H1 (cell line): ENCODE results near the gene POLE. TPM values are rescaled to one million over a fixed set of nuclear protein-coding genes. Genes with fewer than 3 reads are reported as not detected.

Experiments
- CTCF ChIA-PET: fragments of 300-600 bp; sonication (Branson Sonifier 250); formaldehyde crosslinking; loops from one replicate; lab custom pipeline; 2021; ENCODE audit not compliant: partially characterized antibody; lab: Charles Lee
- POLR2A ChIA-PET: fragments of 300-600 bp; sonication (Branson Sonifier 250); formaldehyde crosslinking; loops from one replicate; lab custom pipeline; 2021; ENCODE audit warnings: inconsistent platforms; ENCODE audit not compliant: partially characterized antibody; lab: Charles Lee
- DNase-seq, 2 experiments: peaks; one replicate each; pipeline versions ENCODE4 v3.0.0 to v3.0.0-alpha.2; 2010 to 2022; ENCODE audit warnings: low spot score in 2 of 2, low read depth in 1 of 2, mixed read lengths in 1 of 2
- FAIRE-seq: peaks from 2 replicates; lab custom pipeline; 2011; peaks lifted over from hg19 to GRCh38; lab: Jason Lieb, UNC
- H2AFZ ChIP-seq: 2 replicates; pipeline ENCODE4 v1.8.1; 2012; ENCODE audit warnings: low read length, inconsistent platforms
- H2AK5ac ChIP-seq: 2 replicates; pipeline ENCODE4 v1.6.1; 2013; ENCODE audit warnings: low read depth, low read length
- H2BK120ac ChIP-seq: replicated peaks from 2 replicates; pipeline ENCODE3; 2013; ENCODE audit warnings: low read depth, low read length, inconsistent platforms
- H2BK12ac ChIP-seq: 2 replicates; pipeline ENCODE4 v1.6.1; 2013; ENCODE audit warnings: low read depth, low read length
- H2BK15ac ChIP-seq: 2 replicates; pipeline ENCODE4 v1.6.1; 2013; ENCODE audit warnings: low read length
- H2BK20ac ChIP-seq: 2 replicates; pipeline ENCODE4 v1.6.1; 2013; ENCODE audit warnings: low read length
- H2BK5ac ChIP-seq: 2 replicates; pipeline ENCODE4 v1.6.1; 2013; ENCODE audit warnings: low read depth, low read length
- H3K14ac ChIP-seq: 2 replicates; pipeline ENCODE4 v1.6.1; 2013; ENCODE audit warnings: inconsistent platforms; ENCODE audit not compliant: insufficient read length
- H3K18ac ChIP-seq: 2 replicates; pipeline ENCODE4 v1.6.1; 2013; ENCODE audit warnings: low read length; ENCODE audit errors: extremely low read depth
- H3K23ac ChIP-seq: 2 replicates; pipeline ENCODE4 v1.6.1; 2013; ENCODE audit warnings: inconsistent platforms; ENCODE audit not compliant: insufficient read length
- H3K23me2 ChIP-seq: 2 replicates; pipeline ENCODE4 v1.6.1; 2013; ENCODE audit warnings: low read depth, low read length
- H3K27ac ChIP-seq: 2 replicates; pipeline ENCODE4 v1.6.1; 2011; ENCODE audit warnings: low read depth, low read length, inconsistent platforms
- H3K27me3 ChIP-seq, 4 experiments: replicated peaks in 1 of 4; 1 replicate in 1 of 4; 2 replicates in 3 of 4; pipeline versions ENCODE4 v1.6.1 to v1.8.1; 2011 to 2013; ENCODE audit warnings: low read length in 3 of 4, mild to moderate bottlenecking in 3 of 4, inconsistent platforms in 2 of 4, mixed read lengths in 2 of 4, moderate library complexity in 1 of 4; ENCODE audit not compliant: control insufficient read depth in 3 of 4, insufficient read depth in 3 of 4; ENCODE audit errors: extremely low read depth in 1 of 4
- H3K36me3 ChIP-seq, 4 experiments: 2 replicates each; pipeline versions ENCODE4 v1.6.1 to v1.8.1; 2011 to 2013; ENCODE audit warnings: mild to moderate bottlenecking in 4 of 4, low read length in 3 of 4, moderate library complexity in 2 of 4, control low read depth in 1 of 4, inconsistent platforms in 1 of 4; ENCODE audit not compliant: insufficient read depth in 4 of 4, control insufficient read depth in 2 of 4
- H3K4ac ChIP-seq: replicated peaks from 2 replicates; pipeline ENCODE3; 2013; ENCODE audit warnings: low read length, low read depth, mixed read lengths, inconsistent platforms; ENCODE audit not compliant: insufficient read length
- H3K4me1 ChIP-seq, 4 experiments: replicated peaks in 1 of 4; 1 replicate in 1 of 4; 2 replicates in 3 of 4; pipeline versions ENCODE4 v1.6.1 to v1.8.1; 2011 to 2013; ENCODE audit warnings: low read length in 3 of 4, inconsistent platforms in 2 of 4, mixed read lengths in 1 of 4; ENCODE audit not compliant: insufficient read depth in 4 of 4, control insufficient read depth in 3 of 4
- H3K4me2 ChIP-seq, 2 experiments: 2 replicates each; pipeline versions ENCODE4 v1.6.1 to v1.8.1; 2011 to 2013; ENCODE audit warnings: low read depth in 2 of 2, low read length in 2 of 2, control low read depth in 1 of 2, inconsistent platforms in 1 of 2, mild to moderate bottlenecking in 1 of 2; ENCODE audit not compliant: insufficient read depth in 1 of 2
- H3K4me3 ChIP-seq, 4 experiments: fragments of 200-600, 300-600 bp in 1 of 4; sonication (generic), shearing (Covaris generic), sonication (Bioruptor Twin) in 1 of 4; 2 replicates each; pipeline versions ENCODE4 v1.5.1 to v1.8.1; 2011 to 2016; ENCODE audit warnings: low read length in 4 of 4, low read depth in 3 of 4, control low read depth in 2 of 4, inconsistent platforms in 2 of 4, mild to moderate bottlenecking in 2 of 4, mixed read lengths in 1 of 4, moderate library complexity in 1 of 4; ENCODE audit not compliant: insufficient read depth in 2 of 4; ENCODE audit errors: extremely low read depth in 1 of 4
- H3K56ac ChIP-seq: replicated peaks from 2 replicates; pipeline ENCODE3; 2013; ENCODE audit warnings: low read depth, mild to moderate bottlenecking, mixed read lengths, low read length, inconsistent platforms; ENCODE audit not compliant: insufficient read length
- H3K79me1 ChIP-seq: 2 replicates; pipeline ENCODE4 v1.6.1; 2013; ENCODE audit warnings: low read depth, low read length, control low read depth
- H3K79me2 ChIP-seq, 2 experiments: 2 replicates each; pipeline versions ENCODE4 v1.6.1 to v1.8.1; 2012 to 2013; ENCODE audit warnings: low read length in 2 of 2, mild to moderate bottlenecking in 2 of 2, inconsistent platforms in 1 of 2; ENCODE audit not compliant: insufficient read depth in 2 of 2, control insufficient read depth in 1 of 2
- H3K9ac ChIP-seq, 4 experiments: replicated peaks in 1 of 4; 1 replicate in 1 of 4; 2 replicates in 3 of 4; pipeline versions ENCODE4 v1.6.1 to v1.8.1; 2011 to 2013; ENCODE audit warnings: low read depth in 3 of 4, low read length in 3 of 4, control low read depth in 2 of 4, mild to moderate bottlenecking in 2 of 4, moderate library complexity in 2 of 4, inconsistent platforms in 1 of 4; ENCODE audit errors: extremely low read depth in 1 of 4
- H3K9me3 ChIP-seq, 2 experiments: 2 replicates each; pipeline versions ENCODE4 v1.6.1 to v1.8.1; 2012 to 2013; ENCODE audit warnings: mild to moderate bottlenecking in 2 of 2, moderate library complexity in 2 of 2, control low read depth in 1 of 2, inconsistent platforms in 1 of 2, low read depth in 1 of 2, low read length in 1 of 2, mixed read lengths in 1 of 2; ENCODE audit not compliant: insufficient read depth in 2 of 2
- H4K20me1 ChIP-seq, 2 experiments: replicated peaks in 1 of 2; 2 replicates each; pipeline versions ENCODE3 to v1.8.1; 2011 to 2013; ENCODE audit warnings: inconsistent platforms in 2 of 2, low read length in 2 of 2, mild to moderate bottlenecking in 1 of 2; ENCODE audit not compliant: insufficient read depth in 2 of 2, control insufficient read depth in 1 of 2
- H4K5ac ChIP-seq: 2 replicates; pipeline ENCODE4 v1.6.1; 2013; ENCODE audit warnings: low read length, low read depth, mixed read lengths, inconsistent platforms; ENCODE audit not compliant: insufficient read length
- H4K8ac ChIP-seq: 2 replicates; pipeline ENCODE4 v1.8.0; 2013; ENCODE audit warnings: mild to moderate bottlenecking, moderate library complexity, low read length, inconsistent platforms; ENCODE audit not compliant: insufficient read depth; ENCODE audit errors: extremely low read depth
- H4K91ac ChIP-seq: replicated peaks from 2 replicates; pipeline ENCODE3; 2013; ENCODE audit warnings: low read length, mixed read lengths, inconsistent platforms; ENCODE audit not compliant: insufficient read length
- NRF1 ChIP-seq: IDR thresholded peaks from 2 replicates; pipeline ENCODE4 v1.6.1; 2011; ENCODE audit warnings: mild to moderate bottlenecking, low read depth, low read length, improper control_type of control experiment
- POU5F1 ChIP-seq: IDR thresholded peaks from 2 replicates; pipeline ENCODE4 v1.6.1; 2011; ENCODE audit warnings: low read depth, mild to moderate bottlenecking, low read length, moderate library complexity
- WGBS, 2 experiments: shearing (Covaris generic) in 1 of 2; methylation state at CpG; one replicate each; pipeline versions ENCODE4 v1.1.6 to v1.1.7; 2013 to 2015; ENCODE audit warnings: low lambda C conversion rate in 2 of 2, mixed read lengths in 2 of 2, inconsistent platforms in 1 of 2, low coverage in 1 of 2, missing lambda C conversion rate in 1 of 2; ENCODE audit not compliant: insufficient replicate concordance in 2 of 2, insufficient coverage in 1 of 2, insufficient read length in 1 of 2; ENCODE audit errors: extremely low coverage in 1 of 2, missing lambda C conversion rate in 1 of 2; 5-methylcytosine and 5-hydroxymethylcytosine counted together
- polyA plus RNA-seq, 7 experiments: library from polyadenylated mRNA; depleted of rRNA in 3 of 7; stranded (reverse) in 5 of 7; unstranded in 2 of 7; fragments of >200 nt in 5 of 7; fragments of 200-250 nt in 2 of 7; gene quantifications; 1 replicate in 5 of 7; 2 replicates in 1 of 7; 4 replicates in 1 of 7; pipeline versions ENCODE4 v1.2.1 to v1.2.3, GENCODE V29; 2011 to 2013; ENCODE audit warnings: missing spikeins in 2 of 7, mixed read lengths in 2 of 7
- total RNA-seq: library from RNA; stranded (reverse); fragmentation: NEBNext Ultra II Directional; extraction: Animal tissue kit (Norgen Biotek cat#: 25700); gene quantifications from 2 replicates; pipeline ENCODE4 v1.2.1, GENCODE V29; 2021

Gene POLE
- total and polyA plus RNA-seq, 2 of the 8 experiments (the other 6 are each of a cell fraction or from before 2014, with no cell fraction given) = 59.7 to 115 TPM

DNA sequence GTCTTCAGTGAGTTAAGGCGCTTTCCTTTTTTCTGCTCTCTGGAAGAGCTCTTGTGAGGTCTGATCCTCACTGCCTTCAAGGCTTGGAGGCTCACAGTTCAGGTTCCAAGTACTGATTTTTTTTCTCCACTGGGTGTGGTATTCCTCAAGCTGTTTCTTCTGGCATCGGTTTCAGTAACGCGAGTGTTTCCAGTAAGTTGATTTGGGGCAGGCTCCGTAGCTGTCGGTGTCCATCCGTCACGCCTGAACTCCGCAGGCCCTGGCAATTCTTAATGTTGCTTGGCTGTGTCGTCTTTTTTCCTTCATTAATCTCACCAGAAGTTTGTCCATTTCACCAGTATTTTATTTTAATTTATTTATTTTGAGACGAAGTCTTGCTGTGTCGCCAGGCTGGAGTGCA is 107.4 kb downstream of the POLE start:
- Histone ChIP-seq H3K27ac (no peak overlapping the region), H4K8ac (no peak overlapping the region), H3K18ac (no peak overlapping the region), H2BK15ac (no peak overlapping the region), H2AFZ (no peak overlapping the region), H3K23me2 (peaks cover 18% of the 10 kb centered on the region; the same call in 1 of the 2 replicates), H3K4ac (no peak overlapping the region), H3K56ac (no peak overlapping the region), H4K5ac (no peak overlapping the region), H2BK5ac (no peak overlapping the region), H3K9ac (no peak overlapping the region), H4K91ac (no peak overlapping the region), H3K4me3 (no peak overlapping the region), H3K23ac (no peak overlapping the region), H3K36me3 (peaks cover 2 to 24% (median 13%) of the 10 kb centered on the region in 4 experiments; a peak in 7 of 8 replicates), H2BK12ac (no peak overlapping the region), H2BK120ac (no peak overlapping the region), H4K20me1 (peaks cover 18 to 27% of the 10 kb centered on the region in 2 experiments), H2AK5ac (no peak overlapping the region), H2BK20ac (no peak overlapping the region), H3K14ac (no peak overlapping the region), H3K9me3 (no peaks in the 10 kb centered on the region), H3K79me1 (peaks cover 2% of the 10 kb centered on the region; the same call in 1 of the 2 replicates), H3K4me2 (no peak overlapping the region), H3K27me3 (peaks cover 11 to 26% (median 18%) of the 10 kb centered on the region in 4 experiments), H3K4me1 (peaks cover 0 to 6% (median 5%) of the 10 kb centered on the region in 4 experiments; a peak in 2 of 7 replicates), H3K79me2 (no peaks in the 10 kb centered on the region)
- DNase-seq (no peak), FAIRE-seq (no peak)
- ChIA-PET POLR2A (interaction anchor here (0.6 to 6.6 kb wide), 6 partner anchors 12 to 160 kb away, joined by 3 to 60 read pairs (median 6); partner anchors contain the start of gene P2RX2), CTCF (interaction anchor here (0.5 to 2.2 kb wide), 6 partner anchors 19 to 192 kb away, joined by 3 to 11 read pairs (median 4); no protein-coding TSS in a partner anchor)
- no peak for TF ChIP-seq NRF1
- TF ChIP-seq POU5F1 = no peak
- 96% methylated on average over 12 of the region's 12 CpGs; no CpG with 5 or more reads in 1 of the 2 experiments for WGBS, 2 experiments
